Measurements from ENCODE around the gene UPK1B. TPM values are rescaled to one million over a fixed set of nuclear protein-coding genes. Genes with fewer than 3 reads are reported as not detected.

The UPK1B gene
- total and polyA plus RNA-seq, 11 donors: 20.4 TPM; not detected in 10

GRCh38 chr3:119191800-119192199 lies 18.4 kb downstream of the UPK1B start:
- 82 to 88% (median 88%) methylated on average over 1 of the region's 1 CpG for WGBS, 4 donors
- Histone ChIP-seq H3K27ac (no peak overlapping the region), H3K36me3 (no peaks in the 10 kb centered on the region), H3K9me3 (no peaks in the 10 kb centered on the region), H3K27me3 (no peaks in the 10 kb centered on the region), H3K4me1 (peaks cover 0 to 5% (median 0%) of the 10 kb centered on the region in 12 donors), H3K4me3 (no peak overlapping the region)
- no peak for DNase-seq
- ATAC-seq: no peak
- intact Hi-C loops (cut with DNase I): no loop called here
- TF ChIP-seq POLR2A (IDR thresholded peaks at IDR 0.05) (no peak), CTCF (IDR thresholded peaks at IDR 0.05) (no peak)

- no peak for ATAC-seq
- no peak for DNase-seq
- no peak overlapping the region for H3K27ac ChIP-seq
Measured at GRCh38 chr3:119194237-119195150, 21.1 kb downstream of the UPK1B start.

GRCh38 chr3:119195151-119195476 lies 21.7 kb downstream of the UPK1B start:
- H3K9me3 ChIP-seq: no peaks in the 10 kb centered on the region
- H3K4me1 ChIP-seq: no peaks in the 10 kb centered on the region
- no peak overlapping the region for H3K27ac ChIP-seq
- no peak for ATAC-seq
- H3K36me3 ChIP-seq: no peaks in the 10 kb centered on the region
- DNase-seq: no peak
- intact Hi-C loops (cut with DNase I): no loop called here
- no peak for TF ChIP-seq POLR2A (IDR thresholded peaks at IDR 0.05)
- no peak for TF ChIP-seq CTCF (IDR thresholded peaks at IDR 0.05)
- 70 to 89% (median 77%) methylated on average over 1 of the region's 1 CpG for WGBS, 4 donors
- no peak overlapping the region for H3K4me3 ChIP-seq
- no peaks in the 10 kb centered on the region for H3K27me3 ChIP-seq

More at GRCh38 chr3:119194237-119195150, 21.1 kb downstream of the UPK1B start:
- WGBS, 4 donors: 85 to 92% (median 89%) methylated on average over 7 of the region's 7 CpGs
- intact Hi-C loops (cut with DNase I): no loop called here
- H3K36me3 ChIP-seq: no peaks in the 10 kb centered on the region
- no peaks in the 10 kb centered on the region for H3K4me1 ChIP-seq
- H3K9me3 ChIP-seq: no peaks in the 10 kb centered on the region
- no peak for TF ChIP-seq POLR2A (IDR thresholded peaks at IDR 0.05)
- no peak for TF ChIP-seq CTCF (IDR thresholded peaks at IDR 0.05)
- H3K4me3 ChIP-seq: no peak overlapping the region
- no peaks in the 10 kb centered on the region for H3K27me3 ChIP-seq

GRCh38 chr3:119195911-119196310 lies 22.5 kb downstream of the UPK1B start:
- H3K4me1 ChIP-seq: no peaks in the 10 kb centered on the region
- 72 to 81% (median 74%) methylated on average over 1 of the region's 1 CpG for WGBS, 4 donors
- intact Hi-C loops (cut with DNase I): no loop called here
- no peaks in the 10 kb centered on the region for H3K36me3 ChIP-seq
- no peak for ATAC-seq
- DNase-seq: no peak
- H3K4me3 ChIP-seq: no peak overlapping the region
- H3K27me3 ChIP-seq: no peaks in the 10 kb centered on the region
- TF ChIP-seq CTCF (IDR thresholded peaks at IDR 0.05): no peak
- no peaks in the 10 kb centered on the region for H3K9me3 ChIP-seq
- H3K27ac ChIP-seq: no peak overlapping the region

Measured in heart left ventricle (tissue), 16 donors.